Measurements from ENCODE around the gene PCNT. TPM values are rescaled to one million over a fixed set of nuclear protein-coding genes. Genes with fewer than 3 reads are reported as not detected.

Gene PCNT
- total and polyA plus RNA-seq, 9 of the 15 experiments (the other 6 are each of a cell fraction or from before 2014, with no cell fraction given) = 9.1 to 53.5 (median 31.3) TPM

- no peak overlapping the region for H3K9ac ChIP-seq (ENCODE audit: insufficient read depth in 1 of 2, low read depth in 2 of 2, low read length in 2 of 2)
- H3K36me3 ChIP-seq (ENCODE audit: control insufficient read depth, insufficient read depth, low read length) = peaks cover 38% of the 10 kb centered on the region; the same call in 1 of the 3 replicates
- in situ Hi-C loops (cut with MboI) (no loop called here), intact Hi-C loops (cut with micrococcal nuclease) (no loop called here)
- H3K4me2 ChIP-seq (ENCODE audit: insufficient read depth, low read length) = no peak overlapping the region
- BruUV-seq (replicated peaks) = no TSS peak
- no peaks in the 10 kb centered on the region for H3K9me1 ChIP-seq (ENCODE audit: control insufficient read depth, insufficient read depth, low read length)
- WGBS (ENCODE audit: insufficient coverage, low coverage, missing lambda C conversion rate) = 98% methylated on average over 4 of the region's 4 CpGs
- peaks cover 10% of the 10 kb centered on the region; the same call in 1 of the 3 replicates for H3K79me2 ChIP-seq (ENCODE audit: control insufficient read depth, insufficient read depth, low read length)
- H2AFZ ChIP-seq (ENCODE audit: low read depth, low read length) = no peak overlapping the region
- H3K9me3 ChIP-seq (replicated peaks; ENCODE audit: control insufficient read depth, insufficient read depth, low read depth, low read length) = no peaks in the 10 kb centered on the region
- CTCF ChIA-PET (ENCODE audit: low intra/inter-chr PET ratio) = no interaction called here
- no peak for DNase-seq (ENCODE audit: extremely low read depth in 1 of 4, low spot score in 3 of 4)
- H3K4me1 ChIP-seq (replicated peaks in 1 of 2; ENCODE audit: control insufficient read depth in 2 of 2, insufficient read depth in 2 of 2, low read length in 2 of 2) = peaks cover 7% of the 10 kb centered on the region in 2 experiments; a peak in 2 of 5 replicates
- H3K4me3 ChIP-seq = no peak overlapping the region
- POLR2A ChIA-PET = interaction anchor here (1.0 kb wide), 1 partner anchor 9 kb away, joined by 3 read pairs; no protein-coding TSS in a partner anchor
- no peak for FAIRE-seq
- no peak for ATAC-seq
- no peaks in the 10 kb centered on the region for H4K20me1 ChIP-seq (replicated peaks; ENCODE audit: control insufficient read depth, insufficient read depth, low read length)
- H3K27ac ChIP-seq (ENCODE audit: extremely low read depth, low read depth, low read length) = no peak overlapping the region
- no peaks in the 10 kb centered on the region for H3K27me3 ChIP-seq (ENCODE audit: control insufficient read depth in 2 of 2, insufficient read depth in 2 of 2, low read length in 2 of 2)
- TF ChIP-seq CBFA2T3 (IDR thresholded peaks at IDR 0.05) (peak; percentile 58), ZNF184 (CRISPR knock-in tag; IDR thresholded peaks at IDR 0.05) (no peak), ZNF174 (CRISPR knock-in tag; IDR thresholded peaks at IDR 0.05) (no peak), TAL1 (IDR thresholded peaks at IDR 0.05) (peak; percentile 61), HMG20B (CRISPR knock-in tag; IDR thresholded peaks at IDR 0.05) (no peak), E2F5 (CRISPR knock-in tag; IDR thresholded peaks at IDR 0.05) (no peak), IRF9 (tag; IDR thresholded peaks at IDR 0.05) (no peak), GTF2A2 (tag; IDR thresholded peaks at IDR 0.05) (no peak), NR2C1 (IDR thresholded peaks at IDR 0.05) (no peak), NR2C1 (tag; IDR thresholded peaks at IDR 0.05) (no peak), PRMT5 (CRISPR knock-in tag; IDR thresholded peaks at IDR 0.05) (no peak), NCOR1 (IDR thresholded peaks at IDR 0.05) (no peak), ZNF143 (CRISPR knock-in tag; IDR thresholded peaks at IDR 0.05) (no peak), CREM (IDR thresholded peaks at IDR 0.05; ENCODE audit: low read depth) (no peak), TCFL5 (CRISPR knock-in tag; conservative IDR thresholded peaks at IDR 0.05) (no peak), ETV5 (CRISPR knock-in tag; IDR thresholded peaks at IDR 0.05; ENCODE audit: low read depth) (no peak), TEAD4 (IDR thresholded peaks at IDR 0.05; ENCODE audit: low read length) (peak; percentile 76), TEAD4 (CRISPR knock-in tag; IDR thresholded peaks at IDR 0.05; ENCODE audit: borderline replicate concordance) (no peak), C11orf30 (IDR thresholded peaks at IDR 0.05; ENCODE audit: low read depth) (no peak), FOS (IDR thresholded peaks at IDR 0.05; ENCODE audit: extremely low read depth, insufficient read length) (no peak), KAT7 (CRISPR knock-in tag; IDR thresholded peaks at IDR 0.05; ENCODE audit: borderline replicate concordance) (no peak), E2F4 (CRISPR knock-in tag; IDR thresholded peaks at IDR 0.05; ENCODE audit: low read depth) (no peak), DPF2 (IDR thresholded peaks at IDR 0.05) (no peak), NCOA4 (IDR thresholded peaks at IDR 0.05; ENCODE audit: partially characterized antibody) (no peak), PRPF4 (IDR thresholded peaks at IDR 0.05; ENCODE audit: insufficient read depth, low read depth, low read length, poor library complexity, severe bottlenecking) (no peak)
These were observed 162.6 kb downstream of the PCNT start for GRCh38 chr21:46486481-46487126.
